GM23338 (cell line): Measurements from ENCODE around the gene SERPINA5. TPM values are rescaled to one million over a fixed set of nuclear protein-coding genes. Genes with fewer than 3 reads are reported as not detected.

Experiments used
- ATAC-seq: fragments of 200-7000 bp; cut with Tn5 transposase; 3 replicates; pipeline ENCODE4 v1.9.1; 2020
- DNase-seq: peaks from one replicate; pipeline ENCODE4 v3.0.0-alpha.2; 2015; ENCODE audit warnings: low spot score
- H2AFZ ChIP-seq: fragments of 200-600 bp; sonication (generic); 2 replicates; pipeline ENCODE4 v1.8.0; 2016; ENCODE audit warnings: antibody characterized with exemption, mild to moderate bottlenecking, moderate library complexity
- H3F3A ChIP-seq: fragments of 200-600 bp; sonication (generic); replicated peaks from 2 replicates; pipeline ENCODE4 v1.8.0; 2017; ENCODE audit warnings: antibody characterized with exemption, mixed run types, low read depth
- H3K27ac ChIP-seq: fragments of 200-600 bp; sonication (generic); 2 replicates; pipeline ENCODE4 v1.6.1; 2016; ENCODE audit warnings: low read depth
- H3K27me3 ChIP-seq: fragments of 200-600 bp; sonication (generic); 2 replicates; pipeline ENCODE4 v1.8.0; 2016; ENCODE audit warnings: mild to moderate bottlenecking, mixed run types, moderate library complexity; ENCODE audit not compliant: insufficient read depth
- H3K36me3 ChIP-seq: fragments of 200-600 bp; sonication (generic); 2 replicates; pipeline ENCODE4 v1.8.0; 2016; ENCODE audit warnings: mild to moderate bottlenecking; ENCODE audit not compliant: insufficient read depth
- H3K4me1 ChIP-seq: fragments of 200-600 bp; sonication (generic); 2 replicates; pipeline ENCODE4 v1.8.0; 2016; ENCODE audit warnings: mild to moderate bottlenecking, moderate library complexity; ENCODE audit not compliant: insufficient read depth
- H3K4me2 ChIP-seq: fragments of 200-600 bp; sonication (generic); 2 replicates; pipeline ENCODE4 v1.7.1; 2017; ENCODE audit warnings: mixed run types
- H3K4me3 ChIP-seq: fragments of 200-600 bp; sonication (generic); 2 replicates; pipeline ENCODE4 v1.6.1; 2016; ENCODE audit warnings: mixed run types
- H3K79me2 ChIP-seq: fragments of 200-600 bp; sonication (generic); replicated peaks from 2 replicates; pipeline ENCODE4 v1.8.0; 2017; ENCODE audit warnings: mild to moderate bottlenecking; ENCODE audit not compliant: insufficient read depth
- H3K9me2 ChIP-seq: fragments of 200-600 bp; sonication (generic); 2 replicates; pipeline ENCODE4 v1.8.0; 2017; ENCODE audit not compliant: insufficient read depth
- H4K20me1 ChIP-seq: fragments of 200-600 bp; sonication (generic); replicated peaks from 2 replicates; pipeline ENCODE4 v1.8.0; 2017; ENCODE audit warnings: mild to moderate bottlenecking; ENCODE audit not compliant: insufficient read depth
- H3K27ac Mint-ChIP-seq: 2 replicates; pipeline ENCODE4 v1.8.0; 2020; ENCODE audit warnings: inconsistent platforms, mild to moderate bottlenecking, moderate library complexity, mixed read lengths
- H3K27me3 Mint-ChIP-seq: 3 replicates; pipeline ENCODE4 v1.8.0; 2022; ENCODE audit warnings: low read depth, mild to moderate bottlenecking, moderate library complexity, mixed read lengths, inconsistent platforms; ENCODE audit not compliant: insufficient read depth, poor library complexity
- H3K36me3 Mint-ChIP-seq: 3 replicates; pipeline ENCODE4 v1.8.0; 2021; ENCODE audit warnings: low read depth, mild to moderate bottlenecking, inconsistent platforms, moderate library complexity, mixed read lengths
- H3K4me1 Mint-ChIP-seq: 3 replicates; pipeline ENCODE4 v1.8.0; 2020; ENCODE audit warnings: mild to moderate bottlenecking, inconsistent platforms, mixed read lengths
- H3K4me3 Mint-ChIP-seq: 3 replicates; pipeline ENCODE4 v1.8.0; 2021; ENCODE audit warnings: moderate library complexity, mild to moderate bottlenecking, inconsistent platforms, mixed read lengths
- H3K9me3 Mint-ChIP-seq: 3 replicates; pipeline ENCODE4 v1.8.0; 2020; ENCODE audit warnings: moderate library complexity, mild to moderate bottlenecking, inconsistent platforms, mixed read lengths
- CREB1 ChIP-seq: fragments of 250-450 bp; sonication (Bioruptor Pico); IDR thresholded peaks from 2 replicates; pipeline ENCODE4 v1.5.0; 2020; ENCODE audit warnings: low read depth, mild to moderate bottlenecking, moderate library complexity
- CTCF ChIP-seq, 2 experiments: fragments of 200-600 bp in 1 of 2; sonication (generic) in 1 of 2; conservative IDR thresholded peaks; 2 replicates each; pipeline versions ENCODE4 v1.5.1 to v1.6.1; 2016 to 2017; ENCODE audit warnings: antibody characterized with exemption in 2 of 2, low read depth in 2 of 2, mild to moderate bottlenecking in 2 of 2, moderate library complexity in 1 of 2
- ETS1 ChIP-seq: IDR thresholded peaks from 2 replicates; pipeline ENCODE4 v1.6.1; 2016; ENCODE audit warnings: antibody characterized with exemption
- EZH2 ChIP-seq: fragments of 200-600 bp; sonication (generic); IDR thresholded peaks from one replicate; pipeline ENCODE4 v1.8.0; 2017; ENCODE audit warnings: antibody characterized with exemption, mild to moderate bottlenecking, low read depth; ENCODE audit not compliant: unreplicated experiment
- POLR2AphosphoS5 ChIP-seq: IDR thresholded peaks from 2 replicates; pipeline ENCODE4 v1.6.1; 2016; ENCODE audit warnings: antibody characterized with exemption, low read depth
- REST ChIP-seq: IDR thresholded peaks from one replicate; pipeline ENCODE4 v1.6.1; 2018; ENCODE audit warnings: antibody characterized with exemption; ENCODE audit not compliant: unreplicated experiment
- STAT1 ChIP-seq: IDR thresholded peaks from one replicate; pipeline ENCODE4 v1.6.1; 2016; ENCODE audit warnings: antibody characterized with exemption; ENCODE audit not compliant: unreplicated experiment
- ZNF114 ChIP-seq: fragments of 250-450 bp; sonication (Bioruptor Pico); IDR thresholded peaks from 2 replicates; pipeline ENCODE4 v1.5.0; 2020; ENCODE audit warnings: mild to moderate bottlenecking, moderate library complexity
- ZNF331 ChIP-seq: fragments of 250-450 bp; sonication (Bioruptor Pico); IDR thresholded peaks from 2 replicates; pipeline ENCODE4 v1.5.0; 2020; ENCODE audit warnings: low read depth, mild to moderate bottlenecking, moderate library complexity
- polyA plus RNA-seq: library from polyadenylated mRNA; unstranded; fragments of >200 nt; fragmentation: Nextera tagmentation; extraction: Ambion mirVana; gene quantifications from 2 replicates; pipeline ENCODE4 v1.2.1, GENCODE V29; 2016
- total RNA-seq: library from RNA; depleted of rRNA; stranded (reverse); fragments of >200 nt; shearing (Covaris generic); gene quantifications from 2 replicates; pipeline ENCODE4 v1.2.3, GENCODE V29; 2014

Gene SERPINA5
- total and polyA plus RNA-seq, 2 experiments from 2014 or later, result 0.81 to 0.90 TPM

GRCh38 chr14:94623422-94623809, 42.2 kb downstream of the SERPINA5 start:
- H3K4me1 Mint-ChIP-seq, result no peaks in the 10 kb centered on the region
- H3K27ac Mint-ChIP-seq, result no peak overlapping the region
- Histone ChIP-seq H3K27ac (no peak overlapping the region), H3K79me2 (no peaks in the 10 kb centered on the region), H3K27me3 (no peaks in the 10 kb centered on the region), H4K20me1 (no peaks in the 10 kb centered on the region), H3K9me2 (no peaks in the 10 kb centered on the region; the same call in 1 of the 2 replicates), H2AFZ (no peak overlapping the region), H3K36me3 (no peaks in the 10 kb centered on the region), H3F3A (no peaks in the 10 kb centered on the region), H3K4me3 (no peak overlapping the region), H3K4me2 (no peak overlapping the region), H3K4me1 (no peaks in the 10 kb centered on the region)
- peaks cover 10% of the 10 kb centered on the region; the same call in 2 of the 3 replicates for H3K36me3 Mint-ChIP-seq
- DNase-seq, result no peak
- H3K27me3 Mint-ChIP-seq, result peaks cover 8% of the 10 kb centered on the region
- ATAC-seq, result no peak
- no peak overlapping the region for H3K4me3 Mint-ChIP-seq
- peaks cover 22% of the 10 kb centered on the region for H3K9me3 Mint-ChIP-seq
- TF ChIP-seq CREB1 (no peak), ETS1 (no peak), POLR2AphosphoS5 (no peak)

GRCh38 chr14:94623856-94624499, 42.8 kb downstream of the SERPINA5 start:
- Histone ChIP-seq H3K4me1 (no peaks in the 10 kb centered on the region), H3K36me3 (no peaks in the 10 kb centered on the region), H2AFZ (no peak overlapping the region), H3K27ac (no peak overlapping the region), H4K20me1 (no peaks in the 10 kb centered on the region), H3F3A (no peaks in the 10 kb centered on the region), H3K9me2 (no peaks in the 10 kb centered on the region; the same call in 1 of the 2 replicates), H3K4me2 (no peak overlapping the region), H3K27me3 (no peaks in the 10 kb centered on the region), H3K4me3 (no peak overlapping the region), H3K79me2 (no peaks in the 10 kb centered on the region)
- no peak overlapping the region for H3K4me3 Mint-ChIP-seq
- DNase-seq (no peak), ATAC-seq (no peak)
- H3K36me3 Mint-ChIP-seq, result peaks cover 4% of the 10 kb centered on the region; the same call in 2 of the 3 replicates
- H3K27me3 Mint-ChIP-seq, result peaks cover 7% of the 10 kb centered on the region
- H3K9me3 Mint-ChIP-seq, result peaks cover 16% of the 10 kb centered on the region
- no peaks in the 10 kb centered on the region for H3K4me1 Mint-ChIP-seq
- no peak overlapping the region for H3K27ac Mint-ChIP-seq
- TF ChIP-seq ETS1 (no peak), POLR2AphosphoS5 (no peak), STAT1 (no peak), REST (no peak), ZNF114 (CRISPR knock-in tag) (no peak), ZNF331 (CRISPR knock-in tag) (no peak), EZH2 (no peak), CREB1 (no peak), CTCF (conservative IDR thresholded peaks at IDR 0.05; ENCODE audit: low read depth in 2 of 2) (no peak)
